Adrenal gland (tissue), 12 donors: ENCODE data around the gene RDX. TPM values are rescaled to one million over a fixed set of nuclear protein-coding genes. Genes with fewer than 3 reads are reported as not detected.

ENCODE experiments used
- DNase-seq, 7 donors: peaks; one replicate each; pipeline ENCODE4 v3.0.0-alpha.2; 2019 to 2020
- H3K27ac ChIP-seq, 5 donors: fragments of 200-600 bp; sonication (generic) in 4 of 5; 1 replicate in 3 of 5; 2 replicates in 2 of 5; pipeline versions ENCODE4 v1.5.1 to v1.8.0; 2016 to 2020; ENCODE audit warnings: mild to moderate bottlenecking in 1 of 5
- H3K27me3 ChIP-seq: fragments of 200-600 bp; 2 replicates; pipeline ENCODE4 v1.8.0; 2021
- H3K36me3 ChIP-seq, 2 donors: fragments of 200-600 bp; replicated peaks in 1 of 2; 1 replicate in 1 of 2; 2 replicates in 1 of 2; pipeline versions ENCODE4 v1.5.1 to v1.8.0; 2018 to 2022
- H3K4me1 ChIP-seq, 2 donors: fragments of 200-600 bp; replicated peaks in 1 of 2; 1 replicate in 1 of 2; 2 replicates in 1 of 2; pipeline versions ENCODE4 v1.5.1 to v1.8.0; 2018 to 2021
- H3K4me3 ChIP-seq, 4 donors: fragments of 200-600 bp; sonication (generic) in 3 of 4; one replicate each; pipeline ENCODE4 v1.5.1; 2016 to 2018
- H3K9me3 ChIP-seq, 3 donors: fragments of 200-600 bp; sonication (generic) in 1 of 3; replicated peaks in 1 of 3; 1 replicate in 2 of 3; 2 replicates in 1 of 3; pipeline versions ENCODE4 v1.5.1 to v1.8.0; 2016 to 2021
- POLR2A ChIP-seq, 2 donors: fragments of 450-650 bp; IDR thresholded peaks; one replicate each; pipeline ENCODE4 v1.6.1; 2017; ENCODE audit warnings: antibody characterized with exemption in 2 of 2, mild to moderate bottlenecking in 2 of 2, moderate library complexity in 1 of 2
- WGBS, 4 donors: extraction: QIAGEN DNeasy Blood & Tissue Kit in 2 of 4; methylation state at CpG; one replicate each; pipeline versions ENCODE4 v1.1.5 to v1.1.7; 2013 to 2017; 5-methylcytosine and 5-hydroxymethylcytosine counted together
- intact Hi-C, 2 donors: fragments of 100-400 bp; cut with DNase I; formaldehyde crosslinking; loops; one replicate each; pipeline versions ENCODE4 v1.14.1 to v1.15.0; 2022 to 2023
- polyA plus RNA-seq, 3 donors: library from polyadenylated mRNA; stranded (reverse); fragments of 200-250 nt in 2 of 3; fragments of 350-450 nt in 1 of 3; fragmentation: Illumina TruSeq in 1 of 3; extraction: RNeasy Lipid Tissue Mini Kit (QIAGEN cat#74804) in 1 of 3; gene quantifications; one replicate each; pipeline ENCODE4 v1.2.3, GENCODE V29; 2013 to 2014
- total RNA-seq, 9 donors: library from RNA; depleted of rRNA in 4 of 9; stranded (reverse); fragments of >200 nt in 4 of 9; fragments of 120-200 nt in 1 of 9; fragmentation: NEBNext Ultra II Directional in 1 of 9; extraction: Animal tissue kit (Norgen Biotek cat#: 25700) in 1 of 9; gene quantifications; one replicate each; pipeline versions ENCODE4 v1.1.0 to v1.2.4, GENCODE V29; 2013 to 2023
- TF ChIP-seq, protein P1 (sequence below), 6 experiments: fragments of 450-650 bp in 4 of 6; fragments of 200-600 bp in 2 of 6; sonication (generic) in 1 of 6; IDR thresholded peaks; 1 replicate in 5 of 6; 2 replicates in 1 of 6; pipeline versions ENCODE4 v1.5.1 to v1.8.0; 2016 to 2021; ENCODE audit warnings: antibody characterized with exemption in 6 of 6, mild to moderate bottlenecking in 2 of 6, moderate library complexity in 1 of 6
- donor health status: healthy with polysubstance abuse.
- donor health status: Bipolar disorder and iron deficiency.
- donor health status: DM: yes; HTN: yes; CAD: no.
- donor health status: DM: no; HTN: no; CAD: no.
- donor health status: DM: no; HTN: no; CAD: no.
- donor health status: DM: yes; HTN: yes; CAD: no.

The RDX gene
- total and polyA plus RNA-seq, 12 donors: 82.4 to 1,153 (median 588) TPM

DNA sequence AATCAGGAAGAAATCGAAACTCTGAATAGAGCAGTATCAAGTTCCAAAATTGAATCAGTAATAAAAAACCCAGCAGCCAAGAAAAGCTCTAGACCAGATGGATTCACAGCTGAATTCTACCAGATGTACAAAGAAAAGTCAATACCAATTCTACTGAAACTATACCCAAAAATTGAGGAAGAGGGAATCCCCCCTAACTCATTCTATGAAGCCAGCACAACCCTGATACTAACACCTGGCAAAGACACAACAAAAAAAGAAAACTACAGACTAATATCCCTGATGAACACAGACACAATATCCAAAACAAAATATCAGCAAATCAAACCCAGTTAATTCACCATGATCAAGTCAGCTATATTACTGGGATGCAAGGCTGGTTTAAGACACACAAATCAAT lies 105.5 kb downstream of the RDX start:
- no peak for TF ChIP-seq POLR2A (IDR thresholded peaks at IDR 0.05)
- TF ChIP-seq, protein P1, sequence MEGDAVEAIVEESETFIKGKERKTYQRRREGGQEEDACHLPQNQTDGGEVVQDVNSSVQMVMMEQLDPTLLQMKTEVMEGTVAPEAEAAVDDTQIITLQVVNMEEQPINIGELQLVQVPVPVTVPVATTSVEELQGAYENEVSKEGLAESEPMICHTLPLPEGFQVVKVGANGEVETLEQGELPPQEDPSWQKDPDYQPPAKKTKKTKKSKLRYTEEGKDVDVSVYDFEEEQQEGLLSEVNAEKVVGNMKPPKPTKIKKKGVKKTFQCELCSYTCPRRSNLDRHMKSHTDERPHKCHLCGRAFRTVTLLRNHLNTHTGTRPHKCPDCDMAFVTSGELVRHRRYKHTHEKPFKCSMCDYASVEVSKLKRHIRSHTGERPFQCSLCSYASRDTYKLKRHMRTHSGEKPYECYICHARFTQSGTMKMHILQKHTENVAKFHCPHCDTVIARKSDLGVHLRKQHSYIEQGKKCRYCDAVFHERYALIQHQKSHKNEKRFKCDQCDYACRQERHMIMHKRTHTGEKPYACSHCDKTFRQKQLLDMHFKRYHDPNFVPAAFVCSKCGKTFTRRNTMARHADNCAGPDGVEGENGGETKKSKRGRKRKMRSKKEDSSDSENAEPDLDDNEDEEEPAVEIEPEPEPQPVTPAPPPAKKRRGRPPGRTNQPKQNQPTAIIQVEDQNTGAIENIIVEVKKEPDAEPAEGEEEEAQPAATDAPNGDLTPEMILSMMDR (IDR thresholded peaks at IDR 0.05): no peak
- no peak overlapping the region for H3K27ac ChIP-seq
- intact Hi-C loops: no loop called here
- H3K9me3 ChIP-seq: no peaks in the 10 kb centered on the region
- H3K4me1 ChIP-seq: peaks cover 0 to 5% of the 10 kb centered on the region in 2 donors
- H3K36me3 ChIP-seq: no peaks in the 10 kb centered on the region
- no peak overlapping the region for H3K4me3 ChIP-seq
- no peaks in the 10 kb centered on the region for H3K27me3 ChIP-seq
- no peak for DNase-seq
- WGBS, 4 donors: 83 to 95% (median 91%) methylated on average over 1 of the region's 1 CpG

- Histone ChIP-seq H3K4me1 (peaks cover 20% of the 10 kb centered on the region in 2 donors), H3K27me3 (no peaks in the 10 kb centered on the region), H3K27ac (no peak overlapping the region), H3K36me3 (no peaks in the 10 kb centered on the region), H3K4me3 (no peak overlapping the region), H3K9me3 (no peaks in the 10 kb centered on the region)
- intact Hi-C loops: no loop called here
- DNase-seq: peak in 1 of 7 donors; percentile 43
- 79 to 100% (median 92%) methylated on average over 3 to 6 of the region's 6 CpGs for WGBS, 4 donors
- TF ChIP-seq POLR2A (IDR thresholded peaks at IDR 0.05): no peak
- TF ChIP-seq, protein P1 (IDR thresholded peaks at IDR 0.05): no peak
These were observed 108.7 kb downstream of the RDX start for GRCh38 chr11:110187731-110188130.

- Histone ChIP-seq H3K4me1 (peaks cover 20% of the 10 kb centered on the region in 2 donors), H3K4me3 (no peak overlapping the region), H3K27ac (peak overlapping the region in 2 of 5 donors; percentile 71 to 85), H3K27me3 (no peaks in the 10 kb centered on the region), H3K9me3 (no peaks in the 10 kb centered on the region), H3K36me3 (no peaks in the 10 kb centered on the region)
- WGBS, 4 donors: 70 to 100% (median 85%) methylated on average over 1 to 4 of the region's 4 CpGs
- intact Hi-C loops: no loop called here
- peak in 1 of 7 donors; percentile 47 for DNase-seq
- no peak for TF ChIP-seq POLR2A (IDR thresholded peaks at IDR 0.05)
- TF ChIP-seq, protein P1 (IDR thresholded peaks at IDR 0.05): no peak
These were observed 109.5 kb downstream of the RDX start for GRCh38 chr11:110186867-110187266.

GRCh38 chr11:110186456-110186855 lies 110.0 kb downstream of the RDX start:
- no peaks in the 10 kb centered on the region for H3K27me3 ChIP-seq
- no peak overlapping the region for H3K4me3 ChIP-seq
- intact Hi-C loops: no loop called here
- H3K27ac ChIP-seq: peak overlapping the region in 2 of 5 donors; percentile 71 to 85
- H3K36me3 ChIP-seq: no peaks in the 10 kb centered on the region
- H3K4me1 ChIP-seq: peaks cover 20% of the 10 kb centered on the region in 2 donors
- TF ChIP-seq, protein P1 (IDR thresholded peaks at IDR 0.05): no peak
- TF ChIP-seq POLR2A (IDR thresholded peaks at IDR 0.05): no peak
- H3K9me3 ChIP-seq: no peaks in the 10 kb centered on the region
- peak in 1 of 7 donors; percentile 52 for DNase-seq
- WGBS, 4 donors: 89 to 100% (median 95%) methylated on average over 3 to 5 of the region's 5 CpGs
